Memory B cell (primary cell): Measurements from ENCODE around the gene PTPRM.

Source experiments
- ATAC-seq: fragments of 150-1000 bp; cut with Tn5 transposase; 2 replicates; pipeline ENCODE4 v1.10.0; 2021; ENCODE audit warnings: low read depth, mild to moderate bottlenecking, moderate library complexity
- DNase-seq, 2 donors: peaks; one replicate each; pipeline ENCODE4 v3.0.0; 2022; ENCODE audit warnings: low spot score in 2 of 2
- H3K27ac Mint-ChIP-seq: one replicate; pipeline ENCODE4 v1.8.0; 2022; ENCODE audit warnings: mild to moderate bottlenecking, moderate library complexity, mixed read lengths
- H3K27me3 Mint-ChIP-seq: one replicate; pipeline ENCODE4 v1.8.0; 2022; ENCODE audit warnings: mixed read lengths
- H3K36me3 Mint-ChIP-seq: one replicate; pipeline ENCODE4 v1.8.0; 2022; ENCODE audit warnings: mild to moderate bottlenecking, mixed read lengths
- H3K4me1 Mint-ChIP-seq: one replicate; pipeline ENCODE4 v1.8.0; 2022; ENCODE audit warnings: mixed read lengths
- H3K4me3 Mint-ChIP-seq: one replicate; pipeline ENCODE4 v1.8.0; 2022; ENCODE audit warnings: mild to moderate bottlenecking, moderate library complexity, mixed read lengths
- H3K9me3 Mint-ChIP-seq: one replicate; pipeline ENCODE4 v1.8.0; 2022; ENCODE audit warnings: mixed read lengths

PTPRM gene

DNA sequence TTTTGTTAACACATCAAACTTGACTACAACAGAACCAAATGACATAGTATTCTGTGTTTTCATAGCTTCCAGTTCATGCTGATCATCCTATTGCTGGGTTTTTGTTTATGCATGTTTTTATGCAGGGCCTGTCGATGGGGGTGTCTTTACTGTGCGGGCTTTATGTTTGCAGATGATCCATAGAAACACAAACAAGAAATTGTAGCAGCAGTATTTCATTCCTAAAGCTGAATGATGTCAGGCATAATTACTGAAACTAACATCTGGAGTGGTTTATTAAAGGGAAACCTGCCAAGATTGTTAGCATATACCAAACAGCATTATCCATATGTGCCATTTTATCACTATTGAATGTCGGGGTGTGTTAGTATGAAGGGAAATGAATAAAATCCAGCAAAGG is 129.7 kb downstream of the PTPRM start:
- Mint-ChIP-seq H3K27me3 (no peaks in the 10 kb centered on the region), H3K4me1 (no peaks in the 10 kb centered on the region), H3K27ac (no peak overlapping the region), H3K9me3 (peaks cover 5% of the 10 kb centered on the region), H3K4me3 (no peak overlapping the region), H3K36me3 (no peaks in the 10 kb centered on the region)
- DNase-seq (no peak), ATAC-seq (no peak)

DNA sequence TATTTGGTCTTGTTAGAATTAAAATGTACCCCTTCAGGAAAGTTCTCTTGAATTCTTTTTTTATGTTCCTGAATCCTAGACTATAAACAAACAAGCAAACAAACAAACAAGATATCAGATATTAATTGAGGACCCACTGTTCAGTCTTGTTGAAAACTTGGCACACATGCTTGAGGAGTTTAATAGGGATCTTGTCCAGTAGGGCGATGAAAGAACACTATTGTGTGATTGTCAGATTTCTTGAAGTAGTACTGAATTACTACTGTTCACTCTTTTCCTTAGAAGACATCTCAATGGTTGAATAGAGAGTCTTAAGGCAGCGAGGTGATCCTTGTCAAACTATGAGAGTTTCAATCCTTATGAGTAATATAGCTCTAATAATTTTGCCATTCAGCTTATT is 130.2 kb downstream of the PTPRM start:
- DNase-seq (no peak), ATAC-seq (no peak)
- Mint-ChIP-seq H3K36me3 (no peaks in the 10 kb centered on the region), H3K4me1 (no peaks in the 10 kb centered on the region), H3K4me3 (no peak overlapping the region), H3K27ac (no peak overlapping the region), H3K27me3 (no peaks in the 10 kb centered on the region), H3K9me3 (peaks cover 5% of the 10 kb centered on the region)

DNA sequence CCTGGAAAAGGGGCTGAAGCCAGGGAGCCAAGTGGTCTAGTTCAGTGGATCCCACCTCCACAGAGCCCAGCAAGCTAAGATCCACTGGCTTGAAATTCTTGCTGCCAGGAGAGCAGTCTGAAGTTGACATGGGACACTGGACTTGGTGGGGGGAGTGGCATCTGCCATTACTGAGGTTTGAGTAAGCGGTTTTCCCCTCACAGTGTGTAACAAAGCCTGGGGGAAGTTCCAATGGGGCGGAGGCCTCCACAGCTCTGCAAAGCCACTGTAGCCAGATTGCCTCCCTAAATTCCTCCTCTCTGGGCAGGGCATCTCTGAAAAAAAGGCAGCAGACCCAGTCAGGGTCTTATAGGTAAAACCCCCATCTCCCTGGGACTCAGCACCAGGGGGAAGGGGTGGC is 144.4 kb downstream of the PTPRM start:
- no peaks in the 10 kb centered on the region for H3K27me3 Mint-ChIP-seq
- no peak overlapping the region for H3K27ac Mint-ChIP-seq
- ATAC-seq (no peak), DNase-seq (no peak)
- H3K36me3 Mint-ChIP-seq: no peaks in the 10 kb centered on the region
- peaks cover 7% of the 10 kb centered on the region for H3K9me3 Mint-ChIP-seq
- H3K4me1 Mint-ChIP-seq: no peaks in the 10 kb centered on the region
- no peak overlapping the region for H3K4me3 Mint-ChIP-seq

DNA sequence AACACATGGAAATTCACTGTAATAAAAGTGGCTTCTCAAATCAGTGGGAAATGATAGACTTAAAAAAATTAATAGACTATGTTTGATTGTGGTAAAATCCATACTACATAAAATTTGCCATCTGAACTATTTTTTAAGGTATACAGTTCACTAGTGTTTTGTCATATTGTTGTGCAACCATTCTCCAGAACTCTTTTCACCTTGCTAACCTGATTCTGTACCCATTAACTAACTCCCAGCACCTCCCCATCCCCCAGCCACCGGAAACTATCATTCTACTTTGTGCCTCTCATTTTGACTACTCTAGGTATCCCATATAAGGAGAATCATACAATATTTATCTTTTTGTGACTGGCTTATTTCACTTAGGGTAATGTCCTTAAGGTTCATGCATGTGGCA is 153.3 kb downstream of the PTPRM start:
- DNase-seq: no peak
- Mint-ChIP-seq H3K27me3 (no peaks in the 10 kb centered on the region), H3K4me1 (no peaks in the 10 kb centered on the region), H3K36me3 (no peaks in the 10 kb centered on the region), H3K9me3 (peaks cover 6% of the 10 kb centered on the region), H3K4me3 (no peak overlapping the region), H3K27ac (no peak overlapping the region)
- ATAC-seq: no peak

DNA sequence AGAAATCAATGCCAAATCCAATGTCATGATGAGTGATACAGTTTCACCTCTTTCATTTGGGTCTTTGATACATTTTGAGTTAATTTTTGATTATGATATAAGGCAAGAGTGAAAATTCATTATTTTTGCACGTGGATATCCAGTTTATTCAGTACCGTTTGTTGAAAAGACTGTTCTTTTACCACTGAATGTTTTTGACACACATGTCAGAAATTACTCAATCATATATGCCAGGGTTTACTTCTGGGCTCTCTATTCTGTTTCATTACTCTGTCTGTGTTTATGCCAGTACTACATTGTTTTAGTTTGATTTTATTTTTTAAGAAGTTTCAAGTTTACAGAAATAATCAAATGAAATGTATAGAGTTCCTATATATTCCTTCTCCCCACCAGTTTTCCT is 154.4 kb downstream of the PTPRM start:
- peaks cover 6% of the 10 kb centered on the region for H3K9me3 Mint-ChIP-seq
- ATAC-seq: no peak
- H3K27me3 Mint-ChIP-seq: no peaks in the 10 kb centered on the region
- DNase-seq: no peak
- no peak overlapping the region for H3K27ac Mint-ChIP-seq
- no peaks in the 10 kb centered on the region for H3K36me3 Mint-ChIP-seq
- H3K4me1 Mint-ChIP-seq: no peaks in the 10 kb centered on the region
- no peak overlapping the region for H3K4me3 Mint-ChIP-seq

DNA sequence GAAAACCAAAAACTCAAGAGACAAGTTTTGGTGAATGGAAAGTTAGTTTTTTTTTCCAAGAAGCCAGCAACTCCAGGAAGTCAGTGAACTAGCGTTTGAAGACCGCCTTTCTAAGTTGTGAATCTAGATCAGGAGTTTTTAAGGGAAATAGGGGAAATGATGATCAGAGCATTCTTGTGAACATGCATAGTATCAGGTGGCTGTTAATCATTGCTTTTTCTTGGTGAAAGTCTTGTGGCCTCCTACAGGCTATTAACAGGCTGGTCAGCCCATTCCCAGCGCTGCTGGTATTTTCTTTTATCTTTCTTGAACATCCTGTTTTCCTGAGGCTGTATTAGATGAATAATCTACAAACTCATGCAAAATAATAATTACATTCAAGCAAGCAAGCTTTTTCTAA is 155.8 kb downstream of the PTPRM start:
- DNase-seq (no peak), ATAC-seq (no peak)
- Mint-ChIP-seq H3K36me3 (no peaks in the 10 kb centered on the region), H3K4me3 (no peak overlapping the region), H3K4me1 (no peaks in the 10 kb centered on the region), H3K9me3 (peaks cover 6% of the 10 kb centered on the region), H3K27ac (no peak overlapping the region), H3K27me3 (no peaks in the 10 kb centered on the region)

DNA sequence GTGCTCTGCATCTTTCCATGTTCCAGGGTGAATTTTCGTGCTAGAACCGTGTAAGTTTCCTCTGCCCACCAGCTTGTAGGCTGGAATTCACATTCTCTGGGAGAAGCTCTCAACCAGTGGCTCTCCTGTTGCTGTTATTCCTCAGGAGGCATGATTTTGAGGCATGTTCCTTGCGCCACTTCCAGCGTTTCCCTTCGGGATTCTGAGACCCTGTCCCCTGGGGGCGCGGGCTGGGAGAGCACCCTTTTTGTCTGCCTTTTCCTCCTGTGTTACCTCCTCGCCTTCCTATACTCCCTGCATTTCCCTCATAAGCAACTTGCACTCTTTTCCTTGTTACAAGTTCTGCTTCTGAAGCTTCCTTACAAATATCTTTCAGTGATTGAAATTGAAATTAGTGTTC is 156.4 kb downstream of the PTPRM start:
- H3K9me3 Mint-ChIP-seq: peaks cover 4% of the 10 kb centered on the region
- ATAC-seq (no peak), DNase-seq (no peak)
- H3K4me3 Mint-ChIP-seq: no peak overlapping the region
- H3K27ac Mint-ChIP-seq: no peak overlapping the region
- H3K27me3 Mint-ChIP-seq: no peaks in the 10 kb centered on the region
- no peaks in the 10 kb centered on the region for H3K4me1 Mint-ChIP-seq
- H3K36me3 Mint-ChIP-seq: no peaks in the 10 kb centered on the region

DNA sequence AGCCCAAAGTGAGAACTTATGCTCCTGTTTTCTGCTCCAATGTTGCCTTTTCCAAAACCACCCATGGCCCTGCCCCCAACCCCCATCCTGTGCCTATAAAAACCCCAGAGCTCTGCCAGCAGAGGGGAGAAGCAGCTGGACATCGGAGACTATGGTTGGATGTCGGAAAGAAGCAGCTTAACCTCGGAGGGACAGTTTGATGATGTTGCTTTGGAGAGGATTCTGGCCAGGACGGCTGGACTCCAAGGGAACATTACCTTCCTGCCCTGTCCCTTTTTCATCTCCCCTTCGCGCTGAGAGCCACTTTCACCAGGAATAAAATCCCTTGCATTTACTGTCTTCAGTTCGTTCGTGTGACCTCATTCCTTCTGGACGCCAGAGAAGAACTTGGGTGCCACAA is 158.4 kb downstream of the PTPRM start:
- Mint-ChIP-seq H3K4me3 (no peak overlapping the region), H3K36me3 (no peaks in the 10 kb centered on the region), H3K9me3 (peaks cover 4% of the 10 kb centered on the region), H3K27me3 (no peaks in the 10 kb centered on the region), H3K27ac (no peak overlapping the region), H3K4me1 (no peaks in the 10 kb centered on the region)
- ATAC-seq (no peak), DNase-seq (no peak)

DNA sequence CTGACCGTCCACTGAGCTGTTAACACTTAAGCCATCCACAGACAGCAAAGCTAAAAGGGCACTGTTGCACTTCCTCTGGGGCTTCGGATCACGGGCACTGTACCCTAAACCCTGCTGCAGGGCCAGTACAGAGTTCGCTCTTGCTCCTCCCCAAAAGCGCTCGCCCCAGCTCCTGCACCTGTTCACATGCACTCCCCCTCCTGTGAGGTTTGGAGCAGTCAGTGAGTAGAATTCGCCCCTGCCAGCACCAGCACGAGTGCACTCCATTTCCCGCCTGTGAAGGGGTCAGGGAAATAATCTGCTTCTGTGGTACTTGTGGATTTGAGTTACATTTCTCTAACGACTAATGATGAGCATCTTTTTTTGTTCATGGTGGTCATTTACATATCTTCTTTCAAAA is 158.8 kb downstream of the PTPRM start:
- ATAC-seq: no peak

DNA sequence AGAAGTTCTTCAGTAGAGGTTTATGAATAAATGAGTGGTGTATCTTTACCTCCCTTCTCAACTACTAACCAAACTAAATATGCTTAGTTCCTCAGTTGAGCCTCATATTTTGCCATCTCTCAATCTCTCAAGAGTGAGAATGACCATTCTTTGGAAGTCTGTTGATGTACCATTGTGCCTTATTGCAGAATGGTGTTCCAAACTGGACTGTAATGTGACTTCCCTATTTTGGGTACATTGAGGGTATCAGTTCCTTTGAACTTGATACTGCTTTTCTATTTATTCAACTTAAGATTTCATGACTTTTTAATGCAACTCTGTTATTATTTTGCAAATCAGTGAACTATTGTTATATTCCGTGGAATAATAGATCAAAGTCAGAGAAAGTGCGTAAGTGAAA is 159.4 kb downstream of the PTPRM start:
- peaks cover 4% of the 10 kb centered on the region for H3K9me3 Mint-ChIP-seq
- ATAC-seq: no peak
- DNase-seq: no peak
- no peaks in the 10 kb centered on the region for H3K36me3 Mint-ChIP-seq
- H3K4me1 Mint-ChIP-seq: no peaks in the 10 kb centered on the region
- no peaks in the 10 kb centered on the region for H3K27me3 Mint-ChIP-seq
- H3K27ac Mint-ChIP-seq: no peak overlapping the region
- H3K4me3 Mint-ChIP-seq: no peak overlapping the region

More for the DNA sequence above, 158.8 kb downstream of the PTPRM start:
- Mint-ChIP-seq H3K27ac (no peak overlapping the region), H3K4me3 (no peak overlapping the region), H3K27me3 (no peaks in the 10 kb centered on the region), H3K4me1 (no peaks in the 10 kb centered on the region), H3K9me3 (peaks cover 4% of the 10 kb centered on the region), H3K36me3 (no peaks in the 10 kb centered on the region)
- DNase-seq: no peak

DNA sequence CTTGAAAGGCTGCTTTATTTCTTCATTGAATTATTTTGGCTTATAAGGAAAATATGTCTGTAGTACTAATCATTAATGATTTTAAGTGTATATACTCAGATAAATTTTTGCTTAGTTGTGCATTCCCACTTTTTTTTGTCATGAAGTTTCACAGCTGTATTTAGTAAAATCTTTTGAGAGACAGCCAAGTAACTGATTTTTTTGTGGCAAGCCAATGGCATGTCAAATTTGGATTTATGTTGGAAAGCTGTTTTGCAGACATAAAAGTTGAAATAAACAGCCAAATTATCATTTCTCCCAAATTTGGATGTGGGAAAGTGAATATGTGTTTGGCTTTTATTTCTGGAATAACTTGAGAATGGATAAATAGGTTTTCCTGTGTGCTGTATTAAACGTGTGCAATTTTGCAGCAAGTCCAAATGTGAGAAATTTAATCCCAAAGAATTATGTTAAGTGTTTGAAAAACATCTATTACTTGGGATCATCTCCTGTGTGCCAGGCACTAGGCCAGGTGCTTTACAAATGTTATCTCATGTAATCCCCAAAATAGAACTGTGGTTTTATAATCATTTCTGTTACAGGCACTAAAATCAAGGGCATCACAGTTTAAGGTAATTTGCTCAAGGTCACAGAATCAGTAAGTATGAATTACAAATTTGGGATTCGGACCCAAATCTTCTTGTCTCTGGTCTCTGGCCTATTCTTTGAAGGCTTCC is 160.4 kb downstream of the PTPRM start:
- H3K4me1 Mint-ChIP-seq: no peaks in the 10 kb centered on the region
- no peak overlapping the region for H3K27ac Mint-ChIP-seq
- H3K27me3 Mint-ChIP-seq: no peaks in the 10 kb centered on the region
- no peak for ATAC-seq
- H3K36me3 Mint-ChIP-seq: no peaks in the 10 kb centered on the region
- DNase-seq: no peak
- H3K9me3 Mint-ChIP-seq: peaks cover 4% of the 10 kb centered on the region
- no peak overlapping the region for H3K4me3 Mint-ChIP-seq

DNA sequence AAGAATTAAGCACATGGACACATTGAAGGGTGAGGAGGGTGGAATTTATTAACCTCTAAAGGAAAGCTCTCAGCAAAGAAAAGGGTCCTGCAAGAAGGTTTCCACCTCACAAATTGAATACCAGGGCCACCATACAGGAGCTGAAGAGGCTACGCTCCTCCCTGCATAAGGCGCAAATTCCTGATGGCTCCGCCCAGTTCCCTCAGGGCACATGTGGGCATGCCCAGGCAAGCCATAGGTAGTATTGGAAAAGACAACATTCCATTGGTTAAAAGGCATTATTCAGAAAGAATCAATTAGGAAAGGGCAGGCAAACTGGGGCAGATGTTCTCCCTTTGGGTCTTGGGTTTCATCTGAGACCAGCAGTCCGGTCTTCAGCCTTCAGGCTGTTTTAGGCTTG is 161.2 kb downstream of the PTPRM start:
- no peaks in the 10 kb centered on the region for H3K27me3 Mint-ChIP-seq
- peaks cover 4% of the 10 kb centered on the region for H3K9me3 Mint-ChIP-seq
- DNase-seq (no peak), ATAC-seq (no peak)
- H3K27ac Mint-ChIP-seq: no peak overlapping the region
- no peaks in the 10 kb centered on the region for H3K4me1 Mint-ChIP-seq
- no peaks in the 10 kb centered on the region for H3K36me3 Mint-ChIP-seq
- H3K4me3 Mint-ChIP-seq: no peak overlapping the region

DNA sequence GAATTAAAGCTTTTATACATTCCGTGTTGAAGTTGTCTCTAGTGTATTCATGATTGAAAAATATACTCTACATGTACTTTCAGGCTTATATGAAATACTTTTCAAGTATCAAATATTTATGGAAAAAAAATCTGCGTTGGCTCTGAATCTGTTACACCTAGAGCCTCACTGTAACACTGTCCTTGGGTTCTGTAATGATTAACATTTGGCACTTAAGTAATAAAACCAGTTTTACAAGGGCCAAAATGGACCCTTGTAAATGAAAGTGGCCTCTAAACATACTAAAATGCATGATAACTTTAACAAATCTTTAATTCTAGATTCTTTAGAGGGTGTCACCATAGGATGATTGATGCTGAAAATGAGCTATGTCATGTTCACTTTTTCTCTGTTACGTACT is 162.8 kb downstream of the PTPRM start:
- no peak for DNase-seq
- Mint-ChIP-seq H3K4me1 (no peaks in the 10 kb centered on the region), H3K4me3 (no peak overlapping the region), H3K9me3 (no peaks in the 10 kb centered on the region), H3K36me3 (no peaks in the 10 kb centered on the region), H3K27me3 (no peaks in the 10 kb centered on the region), H3K27ac (no peak overlapping the region)
- no peak for ATAC-seq

DNA sequence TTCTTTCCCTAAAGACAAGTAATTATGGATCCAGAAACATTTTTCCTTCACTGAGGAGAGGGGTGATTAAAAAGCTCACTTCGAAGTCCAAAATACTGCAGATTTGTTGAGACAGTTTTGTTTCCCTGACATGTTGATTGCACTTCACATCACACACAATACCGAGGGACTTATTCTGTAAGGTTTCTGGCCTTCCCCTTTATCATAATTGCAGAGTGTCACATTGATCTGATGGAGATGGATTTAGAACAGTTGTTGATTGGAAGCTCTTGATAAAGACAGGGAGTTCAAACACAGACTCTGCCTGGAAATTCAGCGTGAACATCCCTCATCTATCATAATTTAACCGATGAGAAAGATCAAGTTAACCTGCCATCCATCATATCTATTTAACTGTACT is 163.6 kb downstream of the PTPRM start:
- no peaks in the 10 kb centered on the region for H3K36me3 Mint-ChIP-seq
- no peaks in the 10 kb centered on the region for H3K4me1 Mint-ChIP-seq
- DNase-seq (no peak), ATAC-seq (no peak)
- no peak overlapping the region for H3K4me3 Mint-ChIP-seq
- H3K27ac Mint-ChIP-seq: no peak overlapping the region
- no peaks in the 10 kb centered on the region for H3K27me3 Mint-ChIP-seq
- no peaks in the 10 kb centered on the region for H3K9me3 Mint-ChIP-seq

DNA sequence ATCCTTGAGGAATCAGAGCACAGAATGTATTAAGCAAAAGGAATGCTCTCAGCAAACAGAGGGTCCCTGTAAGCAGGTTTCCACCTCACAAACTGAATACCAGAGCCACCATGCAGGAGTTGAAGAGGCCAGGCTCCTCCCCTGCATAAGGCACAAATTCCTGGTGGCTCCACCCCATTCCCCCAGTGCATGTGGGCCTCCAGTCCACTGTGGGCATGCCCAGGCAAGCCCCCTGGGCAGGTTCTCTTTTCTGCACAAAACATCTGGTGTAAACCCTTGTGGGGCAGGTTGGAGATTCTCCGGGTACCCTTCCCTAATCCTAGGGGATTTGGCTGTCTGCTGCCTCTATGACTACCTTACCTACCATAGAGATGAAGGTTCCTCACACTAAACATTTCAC is 166.5 kb downstream of the PTPRM start:
- Mint-ChIP-seq H3K4me3 (no peak overlapping the region), H3K36me3 (no peaks in the 10 kb centered on the region), H3K9me3 (peaks cover 3% of the 10 kb centered on the region), H3K27ac (no peak overlapping the region), H3K27me3 (no peaks in the 10 kb centered on the region), H3K4me1 (no peaks in the 10 kb centered on the region)
- DNase-seq (no peak), ATAC-seq (no peak)
